Measurements from ENCODE around the gene DLG1. TPM values are rescaled to one million over a fixed set of nuclear protein-coding genes. Genes with fewer than 3 reads are reported as not detected.

DLG1 gene
- total RNA-seq, 2 experiments from 2014 or later, result 48.9 to 95.1 TPM

- H4K20me1 ChIP-seq (ENCODE audit: insufficient read depth, low read length), result no peaks in the 10 kb centered on the region; the same call in 1 of the 2 replicates
These were observed 288.8 kb downstream of the DLG1 start for GRCh38 chr3:197009532-197010019.

GRCh38 chr3:197008436-197009209 is 289.8 kb downstream of the DLG1 start:
- no peaks in the 10 kb centered on the region for H3K9me2 ChIP-seq (ENCODE audit: insufficient read depth, low read length)
- CTCF ChIA-PET (ENCODE audit: unreplicated experiment), result no interaction called here
- intact Hi-C loops (cut with micrococcal nuclease; ENCODE audit: unreplicated experiment), result loop anchor here (10.0 kb wide), 1 partner anchor 506 kb away; no protein-coding TSS in a partner anchor

More at GRCh38 chr3:197009532-197010019, 288.8 kb downstream of the DLG1 start:
- no peak overlapping the region for H3K4me2 ChIP-seq (ENCODE audit: low read length)
- no peak overlapping the region for H2AFZ ChIP-seq (ENCODE audit: low read length)
- DNase-seq (ENCODE audit: low spot score), result no peak
- H3K4me1 ChIP-seq (ENCODE audit: insufficient read depth, low read length, poor library complexity, severe bottlenecking), result peaks cover under 1% of the 10 kb centered on the region
- intact Hi-C loops (cut with micrococcal nuclease; ENCODE audit: unreplicated experiment), result loop anchor here (10.0 kb wide), 1 partner anchor 505 kb away; no protein-coding TSS in a partner anchor
- no TSS peak for BruUV-seq (replicated peaks)
- no peaks in the 10 kb centered on the region for H3K9me2 ChIP-seq (ENCODE audit: insufficient read depth, low read length)
- H3K4me3 ChIP-seq (ENCODE audit: low read depth, low read length, poor library complexity, severe bottlenecking), result no peak overlapping the region
- H3K79me2 ChIP-seq (ENCODE audit: insufficient read depth, low read depth, low read length), result no peaks in the 10 kb centered on the region
- H3K9me3 ChIP-seq (ENCODE audit: low read length), result no peaks in the 10 kb centered on the region
- ChIA-PET CTCF (ENCODE audit: unreplicated experiment) (no interaction called here), POLR2A (no interaction called here)
- H3K36me3 ChIP-seq (ENCODE audit: insufficient read depth, low read length), result no peaks in the 10 kb centered on the region
- TF ChIP-seq EZH2phosphoT487 (IDR thresholded peaks at IDR 0.05; ENCODE audit: borderline replicate concordance, low read depth, low read length) (no peak), CTCF (conservative IDR thresholded peaks at IDR 0.05; ENCODE audit: low read length) (no peak)
- H3K27ac ChIP-seq (ENCODE audit: low read depth, low read length, poor library complexity, severe bottlenecking), result no peak overlapping the region

More at GRCh38 chr3:197008436-197009209, 289.8 kb downstream of the DLG1 start:
- H3K27ac ChIP-seq (ENCODE audit: low read depth, low read length, poor library complexity, severe bottlenecking), result no peak overlapping the region
- no peak overlapping the region for H3K4me2 ChIP-seq (ENCODE audit: low read length)
- H4K20me1 ChIP-seq (ENCODE audit: insufficient read depth, low read length), result no peaks in the 10 kb centered on the region; the same call in 1 of the 2 replicates
- H3K9me3 ChIP-seq (ENCODE audit: low read length), result no peaks in the 10 kb centered on the region
- TF ChIP-seq CTCF (conservative IDR thresholded peaks at IDR 0.05; ENCODE audit: low read length) (no peak), EZH2phosphoT487 (IDR thresholded peaks at IDR 0.05; ENCODE audit: borderline replicate concordance, low read depth, low read length) (no peak)
- H3K4me1 ChIP-seq (ENCODE audit: insufficient read depth, low read length, poor library complexity, severe bottlenecking), result peaks cover 10% of the 10 kb centered on the region
- no peaks in the 10 kb centered on the region for H3K36me3 ChIP-seq (ENCODE audit: insufficient read depth, low read length)
- H3K4me3 ChIP-seq (ENCODE audit: low read depth, low read length, poor library complexity, severe bottlenecking), result no peak overlapping the region
- BruUV-seq (replicated peaks), result no TSS peak
- no peaks in the 10 kb centered on the region for H3K79me2 ChIP-seq (ENCODE audit: insufficient read depth, low read depth, low read length)
- POLR2A ChIA-PET, result no interaction called here
- H2AFZ ChIP-seq (ENCODE audit: low read length), result no peak overlapping the region
- no peak for DNase-seq (ENCODE audit: low spot score)
